Measurements from ENCODE around the gene MBD4. TPM values are rescaled to one million over a fixed set of nuclear protein-coding genes. Genes with fewer than 3 reads are reported as not detected.
"Not testable (repeated sequence)": the region's sequence is repeated elsewhere in the genome, so short reads cannot be mapped to it uniquely, and the experiment has no call there.

The MBD4 gene
- polyA plus RNA-seq, 4 donors, result 41.4 to 52.1 (median 46.6) TPM

- DNase-seq (ENCODE audit: low read depth in 4 of 4, low spot score in 2 of 4), result not testable (repeated sequence)
These were observed 26.5 kb downstream of the MBD4 start for GRCh38 chr3:129413238-129413637.

DNA sequence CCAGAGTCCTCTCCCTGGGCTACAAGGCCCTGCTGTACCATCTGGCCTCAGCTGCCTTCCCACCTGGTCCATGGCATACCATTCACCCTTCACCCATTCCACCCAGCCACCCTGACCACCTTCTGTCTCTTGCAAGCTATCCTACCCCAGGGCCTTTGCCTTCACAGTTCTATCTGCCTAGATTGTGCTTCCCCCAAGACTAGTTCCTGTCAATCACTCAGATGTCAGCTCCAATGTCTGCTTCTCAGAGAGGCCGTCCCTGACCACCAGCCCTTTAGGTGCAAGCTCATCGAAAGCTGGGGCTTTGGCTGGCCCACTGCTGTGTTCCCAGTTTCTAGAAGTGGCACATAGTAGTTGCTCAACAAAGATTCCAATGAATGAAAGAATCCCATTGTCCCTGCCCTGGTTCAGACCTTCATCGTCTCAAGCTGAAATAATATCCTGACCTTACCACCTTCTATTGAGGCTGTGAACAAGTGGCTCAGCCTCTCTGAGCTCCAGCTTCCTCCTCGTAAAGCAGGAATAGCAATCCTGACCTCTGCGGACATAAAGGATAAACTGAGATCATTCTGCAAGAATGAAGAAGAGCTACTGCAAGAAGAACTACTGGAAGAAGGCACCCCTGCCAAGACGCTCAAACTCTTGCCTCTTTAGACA, 27.1 kb downstream of the MBD4 start:
- no peak for DNase-seq (ENCODE audit: low read depth in 4 of 4, low spot score in 2 of 4)

DNA sequence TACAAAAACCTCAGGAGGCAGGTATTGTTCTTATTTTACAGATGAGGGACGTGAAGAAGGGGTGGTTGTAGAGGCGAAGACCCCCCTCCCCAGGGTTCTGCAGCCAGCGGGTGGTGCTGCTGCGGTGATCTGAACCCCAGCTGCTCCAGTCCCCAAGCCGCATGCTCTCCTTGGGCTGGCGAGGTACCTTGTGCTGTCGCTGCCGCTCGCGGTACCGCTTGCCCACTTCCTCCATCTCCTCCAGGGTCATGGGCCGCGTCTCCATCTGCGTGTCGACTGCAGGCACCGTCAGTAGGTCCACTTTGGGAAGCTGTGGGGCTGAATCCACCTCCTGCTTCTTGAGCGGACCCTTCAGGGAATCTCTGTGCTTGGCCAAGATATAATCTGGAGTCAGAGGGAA, 28.8 kb downstream of the MBD4 start:
- DNase-seq (ENCODE audit: low read depth in 4 of 4, low spot score in 2 of 4), result no peak

GRCh38 chr3:129409541-129409940, 30.2 kb downstream of the MBD4 start:
- DNase-seq (ENCODE audit: low read depth in 4 of 4, low spot score in 2 of 4), result no peak

DNA sequence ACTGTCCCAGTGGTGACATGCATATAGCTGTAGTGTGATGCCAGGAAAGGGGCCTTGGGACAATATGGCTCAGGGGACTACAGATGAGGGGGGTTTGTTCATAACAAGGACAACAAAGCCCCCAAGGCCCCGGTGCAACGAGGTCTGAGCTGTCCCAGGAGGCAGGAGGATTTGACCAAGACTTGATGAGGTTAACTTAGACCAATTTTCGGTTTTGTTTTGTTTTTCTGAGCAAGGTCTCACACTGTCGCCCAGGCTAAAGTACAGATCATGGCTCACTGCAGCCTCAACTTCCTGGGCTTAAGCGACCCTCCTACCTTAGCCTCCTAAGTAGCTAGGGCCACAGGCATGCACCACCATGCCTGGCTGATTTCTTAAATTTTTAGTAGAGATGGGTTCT, 35.1 kb downstream of the MBD4 start:
- no peak for DNase-seq (ENCODE audit: low read depth in 4 of 4, low spot score in 2 of 4)

DNA sequence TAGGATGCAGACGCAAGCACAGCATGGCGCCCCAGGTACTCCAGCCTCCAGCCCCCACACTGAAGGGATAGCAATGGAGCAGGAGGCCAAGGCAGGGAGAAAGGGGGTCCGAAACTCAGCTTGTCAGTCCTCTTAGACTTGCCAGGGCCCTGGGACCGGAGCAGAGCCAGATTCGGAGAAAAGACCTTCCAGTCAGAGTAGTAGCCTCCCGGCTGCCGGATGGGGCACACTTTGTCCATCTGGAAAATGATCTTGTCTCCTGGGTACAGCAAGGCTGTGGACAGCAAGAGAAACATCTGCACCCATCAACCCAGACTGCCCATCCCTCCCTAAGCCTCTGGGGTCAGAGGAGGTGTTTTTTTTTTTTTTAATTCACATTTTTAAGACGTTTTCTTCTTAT, 35.6 kb downstream of the MBD4 start:
- DNase-seq (ENCODE audit: low read depth in 4 of 4, low spot score in 2 of 4), result no peak

DNA sequence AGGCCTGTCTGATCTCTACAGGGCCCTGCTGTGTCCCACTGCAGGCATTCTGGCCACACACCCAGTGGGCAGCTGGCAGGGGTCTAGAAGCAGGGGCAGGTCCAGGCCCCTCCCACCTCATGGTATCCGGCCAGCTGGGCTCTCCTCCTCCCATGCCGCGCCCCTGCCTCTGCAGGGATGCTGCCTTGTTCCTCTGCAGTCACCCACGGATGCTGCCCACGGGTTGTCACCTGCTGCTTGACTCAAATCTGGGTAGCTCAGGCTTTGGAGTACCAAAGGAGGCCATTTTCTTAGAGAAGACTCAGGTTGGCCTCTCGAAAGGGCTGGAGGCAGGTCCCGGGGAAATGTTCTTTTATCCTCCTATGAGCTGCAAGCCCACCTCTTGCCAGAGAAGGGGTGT, 36.3 kb downstream of the MBD4 start:
- DNase-seq (ENCODE audit: low read depth in 4 of 4, low spot score in 2 of 4), result no peak

GRCh38 chr3:129402616-129403015, 37.1 kb downstream of the MBD4 start:
- DNase-seq (ENCODE audit: low read depth in 4 of 4, low spot score in 2 of 4), result no peak

DNA sequence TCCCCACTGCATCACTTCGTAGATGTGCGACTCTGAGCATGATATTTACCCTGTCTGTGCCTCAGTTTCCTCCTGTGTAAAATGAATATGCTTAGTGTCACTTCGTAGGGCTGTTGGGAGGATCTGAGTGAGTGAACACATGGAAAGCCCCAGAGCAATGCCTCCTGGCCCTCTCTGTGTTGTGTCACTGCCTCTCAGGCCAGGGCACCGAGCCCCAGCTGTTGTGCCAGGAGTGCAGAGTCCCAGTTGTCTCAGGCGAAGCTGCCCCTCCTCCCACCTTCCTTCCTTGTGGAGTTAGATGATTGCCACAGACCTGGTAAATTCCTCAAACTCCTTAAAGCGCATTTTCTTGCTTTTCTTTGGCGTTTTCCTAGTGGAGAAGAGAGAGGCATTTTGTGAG, 37.5 kb downstream of the MBD4 start:
- no peak for DNase-seq (ENCODE audit: low read depth in 4 of 4, low spot score in 2 of 4)

DNA sequence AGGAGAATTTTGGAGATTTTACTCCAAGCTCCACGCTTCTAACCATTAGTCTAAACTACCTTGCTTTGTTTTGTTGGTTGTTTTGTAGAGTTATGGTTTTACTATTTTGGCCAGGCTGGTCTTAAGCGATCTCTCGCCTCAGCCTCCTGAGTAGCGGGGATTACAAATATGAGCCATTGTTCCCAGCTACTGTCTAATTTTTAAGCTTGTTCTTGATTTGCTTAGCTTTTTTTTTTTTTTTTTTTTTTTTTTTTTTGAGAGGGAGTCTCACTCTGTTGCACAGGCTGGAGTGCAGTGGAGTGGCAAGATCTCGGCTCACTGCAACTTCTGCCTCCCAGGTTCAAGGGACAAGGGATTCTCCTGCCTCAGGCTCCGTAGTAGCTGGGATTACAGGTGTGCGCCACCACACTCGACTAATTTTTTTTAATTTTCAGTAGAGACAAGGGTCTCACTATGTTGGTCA, 39.8 kb downstream of the MBD4 start:
- no peak for DNase-seq (ENCODE audit: low read depth in 4 of 4, low spot score in 2 of 4)

GRCh38 chr3:129399145-129399894, 40.4 kb downstream of the MBD4 start:
- peak; percentile 93 to 97 (median 96) for DNase-seq (ENCODE audit: low read depth in 4 of 4, low spot score in 2 of 4)

GRCh38 chr3:129398803-129399144, 41.0 kb downstream of the MBD4 start:
- no peak for DNase-seq (ENCODE audit: low read depth in 4 of 4, low spot score in 2 of 4)

DNA sequence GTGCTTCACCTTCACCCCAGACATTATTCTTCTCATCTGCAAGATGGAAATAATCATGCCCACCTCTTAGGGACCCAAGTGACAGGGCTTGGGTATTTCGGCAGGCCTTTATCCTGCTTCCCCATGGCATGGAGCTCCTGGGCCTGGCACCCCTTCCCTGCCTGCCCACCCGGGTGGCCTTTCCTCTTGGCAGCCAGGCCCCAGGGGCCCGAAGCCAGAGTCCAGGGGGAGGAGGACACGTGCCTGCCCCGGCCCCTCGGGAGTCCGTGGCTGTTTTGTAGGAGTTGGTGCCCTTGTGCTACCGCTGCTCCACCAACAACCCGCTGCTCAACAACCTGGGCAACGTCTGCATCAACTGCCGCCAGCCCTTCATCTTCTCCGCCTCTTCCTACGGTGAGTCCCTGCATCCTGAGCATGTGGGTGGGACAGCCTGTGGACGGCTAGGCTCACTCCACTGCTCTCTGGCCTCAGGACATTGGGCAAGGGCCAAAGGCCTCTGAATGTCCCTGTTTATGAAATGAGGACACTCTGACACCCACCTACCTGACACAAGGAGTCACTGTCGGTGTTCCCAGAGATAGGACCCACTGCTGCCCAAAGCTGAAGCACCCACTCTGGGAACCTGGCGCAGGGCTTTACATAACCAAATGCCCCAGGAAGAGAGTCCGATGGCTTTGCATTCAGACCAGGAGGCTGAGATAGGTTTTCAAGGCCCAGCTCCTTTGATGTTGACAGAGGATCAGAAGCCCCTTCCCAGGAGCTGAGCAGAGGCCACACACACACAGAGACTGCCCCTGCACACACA, 45.8 kb downstream of the MBD4 start:
- not testable (repeated sequence) for DNase-seq (ENCODE audit: low read depth in 4 of 4, low spot score in 2 of 4)

- no peak for DNase-seq (ENCODE audit: low read depth in 4 of 4, low spot score in 2 of 4)
These were observed 46.5 kb downstream of the MBD4 start for GRCh38 chr3:129393271-129393670.

GRCh38 chr3:129392106-129392887, 47.5 kb downstream of the MBD4 start:
- not testable (repeated sequence) for DNase-seq (ENCODE audit: low read depth in 4 of 4, low spot score in 2 of 4)

GRCh38 chr3:129391583-129391982, 48.2 kb downstream of the MBD4 start:
- DNase-seq (ENCODE audit: low read depth in 4 of 4, low spot score in 2 of 4), result not testable (repeated sequence)

GRCh38 chr3:129389572-129389937, 50.2 kb downstream of the MBD4 start:
- no peak for DNase-seq (ENCODE audit: low read depth in 4 of 4, low spot score in 2 of 4)

- not testable (repeated sequence) for DNase-seq (ENCODE audit: low read depth in 4 of 4, low spot score in 2 of 4)
These were observed 50.8 kb downstream of the MBD4 start for GRCh38 chr3:129388791-129389571.

DNA sequence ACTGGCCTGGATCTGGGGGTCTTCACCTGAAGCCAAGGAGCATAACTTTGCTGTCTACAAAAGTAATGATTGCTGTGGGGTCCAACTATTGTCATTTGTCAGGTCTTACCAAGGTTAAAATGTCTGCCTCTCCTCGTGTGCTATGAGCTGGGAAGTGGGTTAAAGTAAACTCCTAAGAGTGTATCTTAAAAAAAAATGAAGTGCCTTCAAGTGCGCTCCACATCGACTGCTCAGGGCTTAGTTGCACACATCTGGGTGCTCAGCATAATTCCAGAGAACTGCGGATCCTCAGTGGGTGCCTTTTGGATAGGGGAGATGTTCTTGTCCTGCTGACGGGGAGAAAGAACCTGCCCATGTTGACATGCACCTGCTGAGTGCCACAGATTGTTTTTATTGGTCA, 52.3 kb downstream of the MBD4 start:
- DNase-seq (ENCODE audit: low read depth in 4 of 4, low spot score in 2 of 4), result no peak

- DNase-seq (ENCODE audit: low read depth in 4 of 4, low spot score in 2 of 4), result no peak
These were observed 52.8 kb downstream of the MBD4 start for GRCh38 chr3:129386984-129387383.
